GM19193 (cell line): ENCODE data around the gene CABP4.

Experiments used
- POLR2A ChIP-seq: IDR thresholded peaks from 4 replicates; pipeline ENCODE4 v1.6.1; 2011; ENCODE audit not compliant: insufficient read depth, insufficient read length; ENCODE audit errors: extremely low read depth

The CABP4 gene

DNA sequence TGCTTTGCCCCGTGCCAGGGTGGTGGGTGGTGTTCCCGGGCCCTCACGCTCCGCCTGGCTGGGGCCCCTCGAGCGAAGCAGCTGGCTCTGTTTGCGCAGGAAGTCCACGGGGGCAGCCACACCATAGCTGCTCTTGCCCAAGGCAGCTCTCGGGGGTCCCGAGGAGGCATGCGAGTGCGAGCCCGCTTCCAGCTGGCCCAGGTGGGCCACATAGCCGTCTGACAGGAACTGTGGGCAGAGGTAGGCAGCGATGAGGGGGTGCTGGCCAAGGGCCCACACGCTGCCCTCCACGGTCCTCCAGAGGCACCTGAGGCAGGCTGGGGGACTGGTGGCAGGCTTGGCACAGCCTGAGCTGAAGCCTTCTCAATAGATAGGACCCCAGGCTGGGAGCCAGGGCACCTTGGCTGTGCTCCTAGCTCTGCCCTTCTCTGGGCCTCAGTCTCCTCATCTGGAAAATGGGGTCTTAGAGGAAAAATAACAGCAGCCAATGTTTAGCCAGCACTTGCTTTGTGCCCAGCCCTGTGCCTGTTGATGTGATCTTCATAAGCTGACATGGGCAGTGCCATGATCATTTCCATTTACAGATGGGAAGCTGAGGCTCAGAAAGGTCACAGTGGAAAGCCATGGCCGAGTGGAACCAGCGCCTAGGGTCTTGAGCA is 37.0 kb downstream of the CABP4 start:
- TF ChIP-seq POLR2A = no peak

GRCh38 chr11:67492801-67493547 is 37.8 kb downstream of the CABP4 start:
- TF ChIP-seq POLR2A = no peak

- no peak for TF ChIP-seq POLR2A
Observed at GRCh38 chr11:67493548-67494370, 38.6 kb downstream of the CABP4 start.

GRCh38 chr11:67494371-67495233 is 39.4 kb downstream of the CABP4 start:
- TF ChIP-seq POLR2A = no peak

DNA sequence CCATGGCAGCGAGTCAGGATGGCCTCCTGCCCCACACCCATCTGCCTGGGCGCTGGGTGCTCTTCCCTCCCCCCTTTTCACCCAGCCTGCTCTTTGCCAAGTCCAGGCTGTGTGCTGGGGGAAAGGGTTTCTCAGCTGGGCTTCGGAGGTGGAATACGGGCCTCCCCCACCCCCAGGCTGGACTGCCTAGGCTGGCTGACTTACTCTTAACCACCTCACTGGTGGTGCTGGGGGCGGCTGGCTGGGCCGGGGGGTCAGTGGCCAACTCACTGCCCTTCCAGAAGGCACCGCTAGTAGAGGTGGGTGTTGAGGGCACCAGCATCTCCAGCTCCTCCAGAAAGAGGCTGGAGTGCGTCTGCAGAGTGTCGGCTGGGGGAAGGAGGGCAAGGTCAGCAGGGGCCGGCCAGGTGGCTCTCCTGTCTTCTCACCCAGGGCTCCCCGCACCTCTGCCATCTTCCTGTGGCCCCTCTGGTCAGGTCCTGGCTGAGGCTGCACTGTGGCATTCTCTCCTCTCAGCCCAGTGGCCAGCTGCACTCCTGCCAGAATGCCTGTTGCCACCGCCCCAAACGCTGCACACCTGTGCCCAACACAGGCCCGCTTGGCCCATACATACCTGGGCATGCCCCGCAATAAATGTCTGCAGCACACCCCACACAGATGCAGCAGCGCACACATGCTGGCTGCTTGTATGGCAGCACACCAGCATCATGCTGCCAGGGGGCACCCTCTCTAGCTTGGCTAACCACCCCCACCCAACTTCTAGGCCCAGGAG is 40.3 kb downstream of the CABP4 start:
- TF ChIP-seq POLR2A = no peak

- no peak for TF ChIP-seq POLR2A
Observed at GRCh38 chr11:67496113-67496512, 41.0 kb downstream of the CABP4 start.

DNA sequence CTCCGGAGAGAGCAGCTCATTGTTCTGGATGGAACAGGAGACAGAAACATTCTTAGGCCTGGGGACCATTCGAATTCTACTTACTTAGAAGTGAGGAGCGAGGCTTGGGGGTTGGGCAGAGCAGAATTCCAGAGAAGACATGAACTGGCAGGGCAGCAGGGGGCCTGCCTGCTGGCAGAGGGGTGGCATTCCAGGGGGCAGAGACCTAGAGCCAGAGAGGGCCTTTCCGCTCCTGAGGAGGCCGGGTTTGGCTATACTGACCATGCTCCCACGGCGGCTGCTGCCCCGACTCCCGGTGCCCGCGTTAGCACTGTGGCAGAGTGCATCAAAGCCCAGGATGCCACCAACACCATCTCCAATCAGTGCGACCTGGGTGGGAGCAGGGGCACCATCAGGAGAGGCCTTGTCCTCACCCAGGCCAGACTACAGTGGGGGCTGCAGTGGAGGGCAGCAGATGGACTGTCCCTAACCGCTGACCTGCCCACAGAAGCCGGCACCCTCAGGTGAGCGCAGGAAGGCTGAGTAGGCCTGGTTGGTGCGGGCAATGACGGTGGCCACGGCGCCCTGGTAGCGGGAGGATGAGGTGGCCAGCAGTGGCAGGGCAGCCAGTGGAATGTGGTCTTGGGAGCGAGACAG is 42.6 kb downstream of the CABP4 start:
- TF ChIP-seq POLR2A = no peak

GRCh38 chr11:67498544-67498972 is 43.4 kb downstream of the CABP4 start:
- TF ChIP-seq POLR2A = no peak

DNA sequence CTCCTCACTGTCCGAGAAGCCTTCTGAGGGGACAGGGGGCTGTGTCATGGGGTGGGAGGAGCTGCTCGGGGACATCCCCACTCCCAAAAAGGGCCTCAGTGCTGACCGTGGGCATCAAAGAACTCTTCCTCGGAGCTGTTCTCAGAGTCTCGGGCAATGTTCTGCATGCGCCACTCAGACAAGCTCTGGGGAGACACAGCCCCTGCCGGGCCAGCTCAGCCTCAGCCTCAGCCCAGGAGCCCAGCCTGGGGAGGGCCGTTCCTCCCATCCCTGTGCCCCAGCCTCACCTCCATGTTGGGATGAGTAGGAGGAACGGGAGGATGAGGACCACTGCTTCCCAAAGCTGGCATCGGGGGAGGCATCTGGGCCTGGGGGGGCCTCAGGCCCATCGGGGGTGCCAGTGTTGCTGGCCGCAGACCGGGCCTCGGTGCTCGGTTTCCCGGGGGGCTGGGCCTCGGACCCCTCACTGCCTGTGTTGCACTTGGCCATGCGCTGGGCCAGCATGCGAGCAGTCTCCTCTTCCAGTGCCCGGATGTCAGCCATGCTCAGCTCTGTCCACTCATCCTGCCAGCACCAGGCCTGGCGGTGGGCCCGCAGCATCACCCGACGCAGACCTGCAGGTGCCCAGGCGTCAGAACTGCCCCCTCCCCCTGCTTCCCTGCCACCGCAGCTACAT is 44.8 kb downstream of the CABP4 start:
- TF ChIP-seq POLR2A = no peak

DNA sequence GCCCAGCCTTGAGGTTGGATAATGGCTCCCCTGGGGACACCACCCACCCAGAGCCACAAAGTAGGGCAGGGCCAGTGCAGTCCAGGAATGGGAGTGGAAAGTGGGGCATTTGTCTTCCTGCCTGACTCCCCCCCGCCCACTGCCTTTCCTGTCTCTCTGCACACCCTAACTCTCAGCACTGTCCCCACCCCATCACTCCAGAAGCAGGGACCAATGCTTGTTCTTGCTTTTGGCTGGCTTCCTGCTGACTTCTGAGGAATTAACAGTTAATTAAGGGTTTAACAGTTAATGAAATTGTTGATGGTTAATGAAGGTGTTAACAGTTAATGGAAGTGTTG is 45.3 kb downstream of the CABP4 start:
- no peak for TF ChIP-seq POLR2A

- TF ChIP-seq POLR2A = no peak
Observed at GRCh38 chr11:67500831-67501715, 45.9 kb downstream of the CABP4 start.

GRCh38 chr11:67501854-67502253 is 46.7 kb downstream of the CABP4 start:
- no peak for TF ChIP-seq POLR2A
